ENCODE data around the gene MOCS3.

MOCS3 gene

GRCh38 chr20:50958615-50959542, at the start of gene MOCS3:
Gene MOCS3, plus strand, starts transcription at chr20:50958818. Its CDS starts 25 bp downstream, at chr20:50958843.
- peak; percentile 87 for DNase-seq

GRCh38 chr20:50909413-50909812, 49.2 kb upstream of the MOCS3 start:
- DNase-seq: no peak

- no peak for DNase-seq
Observed at GRCh38 chr20:50911030-50911429, 47.6 kb upstream of the MOCS3 start.

DNA sequence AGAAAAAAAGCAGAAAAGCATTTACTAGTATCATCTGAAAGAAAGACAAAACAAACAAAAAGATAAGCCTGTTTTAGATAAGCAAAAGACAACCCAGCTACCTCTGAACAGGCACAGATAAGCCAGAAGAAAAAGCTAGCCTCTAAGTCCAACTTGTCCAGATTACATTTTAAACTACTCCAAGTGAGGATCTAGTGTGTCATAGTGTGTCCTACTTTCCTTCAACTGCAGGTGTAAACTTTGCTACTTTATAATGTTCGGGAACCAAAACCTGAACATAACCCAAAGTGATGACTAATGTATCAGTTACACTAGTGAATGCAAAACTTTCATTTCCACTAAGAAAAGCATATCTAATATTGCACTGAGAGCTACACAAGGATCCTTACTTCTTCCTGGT, 46.9 kb upstream of the MOCS3 start:
- DNase-seq: no peak

GRCh38 chr20:50913690-50914375, 44.8 kb upstream of the MOCS3 start:
- no peak for DNase-seq

DNA sequence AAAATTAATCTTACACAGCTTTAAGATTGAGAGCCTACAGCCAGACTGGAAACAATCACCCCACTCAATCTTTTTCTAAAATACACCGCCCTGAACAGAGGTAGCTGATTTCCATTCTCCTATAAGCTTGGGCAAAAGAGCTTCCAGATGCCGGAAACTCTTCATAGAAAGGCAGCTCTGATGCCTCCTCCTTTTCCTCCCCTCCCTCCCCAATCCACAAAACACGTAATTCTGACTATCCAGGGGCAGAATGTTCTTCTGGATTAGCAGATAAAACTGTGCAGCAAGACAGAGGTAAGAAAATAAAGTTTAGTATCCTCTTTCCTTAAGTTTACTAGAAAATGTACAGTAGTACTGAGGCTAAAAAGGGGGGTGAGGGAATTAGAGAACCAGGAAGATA, 43.2 kb upstream of the MOCS3 start:
- DNase-seq: no peak

- DNase-seq: no peak
Observed at GRCh38 chr20:50916257-50916656, 42.4 kb upstream of the MOCS3 start.

GRCh38 chr20:50916934-50917333, 41.7 kb upstream of the MOCS3 start:
- no peak for DNase-seq

DNA sequence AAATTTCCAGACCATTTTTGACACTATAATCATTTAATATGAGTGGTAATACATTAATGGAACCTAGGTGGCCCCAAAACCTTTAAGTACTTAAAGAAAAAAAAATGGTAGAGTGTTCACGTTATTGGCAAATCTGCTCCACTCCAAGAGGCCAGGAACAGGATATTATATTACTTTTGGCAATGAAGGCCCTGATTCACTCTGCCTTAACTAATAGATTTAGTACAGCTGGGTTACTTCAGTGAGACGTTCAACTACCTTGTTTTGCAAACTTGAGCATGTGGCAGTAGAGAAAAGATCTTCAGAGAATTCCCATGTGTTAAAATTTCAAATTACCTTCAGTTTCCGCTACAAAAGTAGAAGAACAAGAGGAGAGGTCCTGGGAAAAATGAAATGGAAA, 40.2 kb upstream of the MOCS3 start:
- no peak for DNase-seq

- DNase-seq: no peak
Observed at GRCh38 chr20:50919567-50919966, 39.1 kb upstream of the MOCS3 start.

DNA sequence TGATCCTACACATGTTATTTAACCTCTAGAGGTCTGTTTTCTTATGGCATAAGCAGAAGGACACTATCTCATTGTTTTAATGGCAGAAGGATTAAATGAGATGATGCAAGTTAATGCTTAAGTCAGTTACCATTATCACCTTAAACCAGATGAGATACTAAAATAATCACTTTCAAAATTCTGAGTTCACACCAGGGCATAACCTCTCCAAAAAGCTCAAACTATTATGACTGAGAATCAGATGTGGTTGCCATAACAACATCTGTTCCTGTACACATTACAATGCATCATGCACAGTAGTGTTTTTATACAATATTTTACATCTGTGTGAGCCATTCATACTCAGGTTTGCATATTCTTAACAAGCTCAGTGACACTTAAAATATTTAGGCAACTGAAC, 37.6 kb upstream of the MOCS3 start:
- no peak for DNase-seq

GRCh38 chr20:50921803-50922501, 36.7 kb upstream of the MOCS3 start:
- no peak for DNase-seq

- no peak for DNase-seq
Observed at GRCh38 chr20:50924261-50924920, 34.2 kb upstream of the MOCS3 start.

DNA sequence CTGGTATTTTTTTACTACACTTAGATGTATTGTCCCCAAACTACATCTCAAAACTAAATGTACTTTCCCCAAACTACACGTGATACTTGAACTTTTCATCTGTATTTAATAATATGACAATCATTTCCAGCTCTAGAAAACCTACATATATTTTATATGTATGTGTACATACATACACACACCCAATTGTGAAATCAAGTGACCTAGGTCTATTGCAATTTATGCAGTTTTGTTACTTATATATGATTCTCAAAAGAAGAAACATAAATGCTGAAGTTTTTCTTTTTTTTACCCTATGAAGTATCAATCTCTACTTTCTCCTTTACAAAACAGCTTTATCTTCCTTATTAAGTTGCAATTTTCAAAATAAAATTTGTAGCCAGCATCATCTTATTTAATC, 32.1 kb upstream of the MOCS3 start:
- DNase-seq: no peak

- no peak for DNase-seq
Observed at GRCh38 chr20:50928469-50928868, 30.1 kb upstream of the MOCS3 start.

- DNase-seq: peak; percentile 88
Observed at GRCh38 chr20:50929299-50930138, 29.1 kb upstream of the MOCS3 start.

DNA sequence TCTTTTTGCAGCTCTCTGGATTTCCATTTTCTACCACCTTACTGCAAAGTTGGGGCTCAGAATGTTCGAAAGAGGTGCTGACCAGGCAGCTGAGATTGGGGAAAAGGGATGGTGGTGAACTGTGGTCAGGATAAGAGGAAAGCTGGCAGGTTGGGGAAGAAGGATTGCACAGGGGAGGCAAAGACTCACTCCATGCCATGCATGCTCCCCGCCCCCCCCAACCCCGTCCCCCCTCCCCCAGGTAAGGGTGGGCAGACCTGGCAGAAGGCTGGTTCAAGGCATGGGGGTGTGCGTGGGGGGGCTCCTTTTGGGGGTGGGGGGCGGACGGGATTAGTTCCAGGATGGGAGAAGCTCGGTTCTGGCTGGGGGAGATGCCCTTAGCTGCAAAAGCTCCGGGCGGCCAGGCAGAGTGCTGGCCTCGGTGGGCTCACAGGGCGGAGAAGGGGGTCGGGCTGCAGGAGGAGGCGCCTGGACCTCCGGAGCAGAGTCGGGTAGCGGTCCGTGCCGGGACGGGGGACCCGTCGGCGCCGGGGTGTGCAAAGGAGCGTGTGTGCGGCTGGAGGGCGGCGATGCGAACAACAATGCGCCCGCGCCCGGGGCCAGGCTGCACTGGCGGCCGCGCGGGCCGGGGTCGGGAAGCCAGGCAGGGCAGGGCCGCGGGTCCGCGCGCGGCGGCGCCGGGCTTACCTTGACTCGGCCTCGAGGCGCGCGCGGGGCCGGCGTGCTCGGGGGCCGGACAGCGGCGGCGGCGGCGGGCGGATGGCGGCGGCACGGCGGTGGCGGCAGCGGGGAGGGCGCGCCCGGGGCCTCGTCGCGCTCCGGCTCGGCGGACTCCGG, 28.3 kb upstream of the MOCS3 start:
- no peak for DNase-seq

GRCh38 chr20:50930976-50931305, 27.7 kb upstream of the MOCS3 start:
- DNase-seq: no peak

GRCh38 chr20:50931306-50932015, 27.2 kb upstream of the MOCS3 start, which contains the start of gene ADNP:
Gene ADNP, minus strand, starts transcription at chr20:50931437. Its CDS starts 27,441 bp downstream, at chr20:50903996.
- DNase-seq: peak; percentile 92

DNA sequence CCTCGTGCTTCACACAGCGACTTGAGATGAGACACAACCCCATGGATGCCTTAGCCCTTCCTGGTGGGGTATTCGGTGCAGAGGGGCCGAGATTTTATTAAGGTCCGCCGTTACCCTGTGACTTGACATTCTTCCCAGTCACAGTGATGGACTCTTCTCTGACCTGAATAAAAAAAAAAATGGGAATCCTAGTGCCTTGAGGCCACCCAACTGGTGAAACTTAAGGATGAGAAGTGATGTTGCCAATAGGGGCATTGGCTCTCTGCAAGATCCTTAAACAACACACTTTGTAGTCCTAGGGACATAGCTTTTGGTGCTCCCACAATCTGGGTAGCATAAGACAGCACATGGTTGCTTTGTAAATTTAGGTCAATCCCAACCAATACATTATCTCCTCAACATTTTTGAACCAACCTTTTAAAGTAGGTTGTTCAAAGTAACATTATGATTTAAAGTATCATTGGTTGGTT, 26.6 kb upstream of the MOCS3 start:
- DNase-seq: no peak

Data from COR-L47 (cell line).